T-cell (primary cell): Measurements from ENCODE around the gene SLC44A1. TPM values are rescaled to one million over a fixed set of nuclear protein-coding genes. Genes with fewer than 3 reads are reported as not detected.

Experiments
- ATAC-seq, 4 experiments: fragments of 200-7000 bp in 3 of 4; fragments of 150-1000 bp in 1 of 4; cut with Tn5 transposase; replicated peaks in 1 of 4; 1 replicate in 3 of 4; 2 replicates in 1 of 4; pipeline ENCODE4 v1.10.0; 2021; ENCODE audit warnings: moderate library complexity in 3 of 4, mild to moderate bottlenecking in 2 of 4, moderate number of reproducible peaks in 1 of 4
- CTCF ChIA-PET, 2 donors: fragments of 300-600 bp; sonication (Branson Sonifier 250); formaldehyde crosslinking; loops; one replicate each; lab custom pipeline; 2022; ENCODE audit warnings: antibody characterized with exemption in 2 of 2; lab: Charles Lee
- POLR2A ChIA-PET, 2 donors: fragments of 300-600 bp; sonication (Branson Sonifier 250); formaldehyde crosslinking; loops; one replicate each; lab custom pipeline; 2022; ENCODE audit warnings: antibody characterized with exemption in 2 of 2; lab: Charles Lee
- DNase-seq, 35 experiments: peaks; one replicate each; pipeline versions ENCODE4 v3.0.0 to v3.0.0-alpha.2; 2013 to 2023
- H3K27ac ChIP-seq: one replicate; pipeline ENCODE4 v1.5.1; 2013; ENCODE audit warnings: low read length
- H3K27me3 ChIP-seq, 2 experiments: replicated peaks in 1 of 2; 1 replicate in 1 of 2; 2 replicates in 1 of 2; pipeline versions ENCODE4 v1.6.1 to v1.7.0; 2013; ENCODE audit warnings: low read length in 1 of 2, mixed read lengths in 1 of 2; ENCODE audit not compliant: control insufficient read depth in 2 of 2, insufficient read depth in 2 of 2; ENCODE audit errors: extremely low read depth in 1 of 2
- H3K36me3 ChIP-seq, 2 donors: 1 replicate in 1 of 2; 2 replicates in 1 of 2; pipeline versions ENCODE4 v1.6.1 to v1.7.0; 2013; ENCODE audit warnings: low read length in 1 of 2; ENCODE audit not compliant: control insufficient read depth in 2 of 2, insufficient read depth in 1 of 2; ENCODE audit errors: extremely low read depth in 1 of 2
- H3K4me1 ChIP-seq, 2 experiments: 1 replicate in 1 of 2; 2 replicates in 1 of 2; pipeline versions ENCODE4 v1.6.1 to v1.7.0; 2013; ENCODE audit warnings: low read length in 2 of 2, mixed read lengths in 1 of 2; ENCODE audit not compliant: insufficient read depth in 2 of 2, control insufficient read depth in 1 of 2; ENCODE audit errors: extremely low read depth in 1 of 2
- H3K4me3 ChIP-seq, 2 donors: 1 replicate in 1 of 2; 2 replicates in 1 of 2; pipeline versions ENCODE4 v1.5.1 to v1.7.0; 2013; ENCODE audit warnings: mild to moderate bottlenecking in 2 of 2, low read length in 1 of 2, moderate library complexity in 1 of 2; ENCODE audit not compliant: control insufficient read depth in 1 of 2; ENCODE audit errors: extremely low read depth in 1 of 2
- H3K9me3 ChIP-seq: 2 replicates; pipeline ENCODE4 v1.7.0; 2013
- H3K27ac Mint-ChIP-seq, 2 donors: one replicate each; pipeline ENCODE4 v1.8.0; 2020 to 2021; ENCODE audit warnings: mild to moderate bottlenecking in 2 of 2, mixed read lengths in 2 of 2
- H3K27me3 Mint-ChIP-seq, 2 donors: one replicate each; pipeline ENCODE4 v1.8.0; 2021 to 2022; ENCODE audit warnings: mixed read lengths in 2 of 2
- H3K36me3 Mint-ChIP-seq: one replicate; pipeline ENCODE4 v1.8.0; 2021; ENCODE audit warnings: mixed read lengths
- H3K4me1 Mint-ChIP-seq, 3 donors: one replicate each; pipeline ENCODE4 v1.8.0; 2020 to 2022; ENCODE audit warnings: mixed read lengths in 3 of 3, mild to moderate bottlenecking in 1 of 3
- H3K4me3 Mint-ChIP-seq, 3 donors: one replicate each; pipeline ENCODE4 v1.8.0; 2020 to 2022; ENCODE audit warnings: mild to moderate bottlenecking in 3 of 3, mixed read lengths in 3 of 3, moderate library complexity in 3 of 3
- H3K9me3 Mint-ChIP-seq, 3 donors: one replicate each; pipeline ENCODE4 v1.8.0; 2020 to 2022; ENCODE audit warnings: mixed read lengths in 3 of 3
- WGBS: methylation state at CpG from one replicate; pipeline ENCODE4 v1.1.5; 2013; ENCODE audit warnings: missing lambda C conversion rate; ENCODE audit not compliant: insufficient coverage; 5-methylcytosine and 5-hydroxymethylcytosine counted together
- total RNA-seq, 35 experiments: library from RNA in 6 of 35; stranded (reverse) in 6 of 35; fragments of 120-200 nt in 1 of 35; gene quantifications; one replicate each; pipeline versions ENCODE4 v1.2.1 to v1.2.4 and lab custom pipeline; 2013 to 2026

SLC44A1 gene
- total RNA-seq, 5 donors from 2014 or later (not counting 1 experiment from before 2014, with no cell fraction given) = 7.3 to 10.2 (median 9.4) TPM

GRCh38 chr9:105270711-105271110, 26.3 kb downstream of the SLC44A1 start:
- H3K4me1 Mint-ChIP-seq = peaks cover 4 to 7% (median 7%) of the 10 kb centered on the region in 3 donors
- POLR2A ChIA-PET = no interaction called here
- H3K27ac Mint-ChIP-seq = no peak overlapping the region
- peaks cover 0 to 7% (median 3%) of the 10 kb centered on the region in 3 donors for H3K9me3 Mint-ChIP-seq
- Histone ChIP-seq H3K36me3 (no peaks in the 10 kb centered on the region), H3K27ac (no peak overlapping the region), H3K4me3 (no peak overlapping the region), H3K4me1 (no peaks in the 10 kb centered on the region), H3K9me3 (no peaks in the 10 kb centered on the region), H3K27me3 (no peaks in the 10 kb centered on the region)
- DNase-seq (no peak), ATAC-seq (no peak)
- CTCF ChIA-PET = no interaction called here
- H3K36me3 Mint-ChIP-seq = peaks cover 20% of the 10 kb centered on the region
- WGBS = no CpG with 5 or more reads among the region's 4 CpGs
- no peaks in the 10 kb centered on the region for H3K27me3 Mint-ChIP-seq
- H3K4me3 Mint-ChIP-seq = no peak overlapping the region

GRCh38 chr9:105273731-105274130, 29.3 kb downstream of the SLC44A1 start:
- POLR2A ChIA-PET = no interaction called here
- no CpG with 5 or more reads among the region's 1 CpG for WGBS
- peaks cover 0 to 2% of the 10 kb centered on the region in 2 donors for H3K36me3 ChIP-seq

DNA sequence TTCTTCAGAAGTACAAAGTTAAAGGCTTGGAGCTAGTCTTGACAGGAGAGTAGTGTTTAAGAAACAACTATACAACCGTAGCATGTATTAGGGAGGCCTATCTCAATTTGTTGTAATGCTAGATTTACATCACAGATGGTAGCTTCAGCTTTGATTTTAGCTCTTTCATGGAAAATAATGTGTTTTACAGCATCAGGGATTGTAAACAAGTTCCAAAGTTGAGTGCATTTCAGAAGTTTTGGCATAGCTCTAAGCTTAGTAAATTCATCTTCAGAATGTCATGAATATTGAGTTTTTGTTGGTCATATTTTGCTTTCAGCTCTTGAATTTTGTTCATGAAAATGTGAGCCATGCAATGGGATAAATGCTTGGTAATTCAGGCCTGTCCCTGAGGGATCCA, 30.7 kb downstream of the SLC44A1 start:
- Mint-ChIP-seq H3K9me3 (no peaks in the 10 kb centered on the region), H3K4me3 (no peak overlapping the region), H3K4me1 (peaks cover 4 to 7% (median 7%) of the 10 kb centered on the region in 3 donors), H3K27me3 (no peaks in the 10 kb centered on the region), H3K36me3 (peaks cover 9% of the 10 kb centered on the region), H3K27ac (no peak overlapping the region)
- no peak for ATAC-seq
- Histone ChIP-seq H3K9me3 (no peaks in the 10 kb centered on the region), H3K27ac (no peak overlapping the region), H3K4me1 (no peaks in the 10 kb centered on the region), H3K27me3 (no peaks in the 10 kb centered on the region), H3K4me3 (no peak overlapping the region), H3K36me3 (peaks cover 0 to 2% of the 10 kb centered on the region in 2 donors)
- WGBS = no CpG with 5 or more reads among the region's 1 CpG
- DNase-seq = no peak
- ChIA-PET CTCF (interaction anchor here in 1 of 2 donors (0.7 kb wide), 1 partner anchor 349 kb away, joined by 4 read pairs; no protein-coding TSS in a partner anchor), POLR2A (interaction anchor here in 1 of 2 donors (0.6 kb wide), 1 partner anchor 395 kb away, joined by 3 read pairs; no protein-coding TSS in a partner anchor)

More at GRCh38 chr9:105273731-105274130, 29.3 kb downstream of the SLC44A1 start:
- CTCF ChIA-PET = no interaction called here
- H3K4me3 Mint-ChIP-seq = no peak overlapping the region
- H3K9me3 Mint-ChIP-seq = no peaks in the 10 kb centered on the region
- DNase-seq = no peak
- Histone ChIP-seq H3K27me3 (no peaks in the 10 kb centered on the region), H3K27ac (no peak overlapping the region), H3K4me1 (no peaks in the 10 kb centered on the region), H3K9me3 (no peaks in the 10 kb centered on the region), H3K4me3 (no peak overlapping the region)
- peaks cover 12% of the 10 kb centered on the region for H3K36me3 Mint-ChIP-seq
- no peaks in the 10 kb centered on the region for H3K27me3 Mint-ChIP-seq
- no peak for ATAC-seq
- H3K27ac Mint-ChIP-seq = no peak overlapping the region
- peaks cover 4 to 7% (median 7%) of the 10 kb centered on the region in 3 donors for H3K4me1 Mint-ChIP-seq

- H3K27ac ChIP-seq = no peak overlapping the region
- H3K4me1 ChIP-seq = no peaks in the 10 kb centered on the region
- peaks cover 0 to 7% (median 0%) of the 10 kb centered on the region in 3 donors for H3K4me1 Mint-ChIP-seq
- no peak overlapping the region for H3K4me3 ChIP-seq
- no peaks in the 10 kb centered on the region for H3K27me3 Mint-ChIP-seq
- H3K36me3 ChIP-seq = peaks cover 0 to 2% of the 10 kb centered on the region in 2 donors
- CTCF ChIA-PET = no interaction called here
- no peak for ATAC-seq
- POLR2A ChIA-PET = no interaction called here
- H3K36me3 Mint-ChIP-seq = peaks cover 4% of the 10 kb centered on the region
- 94% methylated on average over 4 of the region's 6 CpGs for WGBS
- no peak overlapping the region for H3K27ac Mint-ChIP-seq
- no peaks in the 10 kb centered on the region for H3K27me3 ChIP-seq
- H3K9me3 ChIP-seq = no peaks in the 10 kb centered on the region
- H3K4me3 Mint-ChIP-seq = no peak overlapping the region
- H3K9me3 Mint-ChIP-seq = no peaks in the 10 kb centered on the region
- no peak for DNase-seq
Observed at GRCh38 chr9:105275938-105276337, 31.5 kb downstream of the SLC44A1 start.

- Histone ChIP-seq H3K4me3 (no peak overlapping the region), H3K36me3 (peaks cover 0 to 2% of the 10 kb centered on the region in 2 donors), H3K27ac (no peak overlapping the region), H3K4me1 (no peaks in the 10 kb centered on the region), H3K27me3 (no peaks in the 10 kb centered on the region), H3K9me3 (no peaks in the 10 kb centered on the region)
- Mint-ChIP-seq H3K27me3 (no peaks in the 10 kb centered on the region), H3K36me3 (peaks cover 4% of the 10 kb centered on the region), H3K27ac (no peak overlapping the region), H3K4me1 (peaks cover 2 to 12% (median 6%) of the 10 kb centered on the region in 3 donors), H3K9me3 (no peaks in the 10 kb centered on the region), H3K4me3 (no peak overlapping the region)
- WGBS = no CpG with 5 or more reads among the region's 4 CpGs
- no peak for ATAC-seq
- ChIA-PET CTCF (interaction anchor here (0.6 to 0.7 kb wide), 3 partner anchors 364 to 1268 kb away, joined by 3 to 5 read pairs (median 4); no protein-coding TSS in a partner anchor), POLR2A (interaction anchor here in 1 of 2 donors (0.7 to 0.8 kb wide), 2 partner anchors 14 to 31 kb away, joined by 4 to 7 read pairs; no protein-coding TSS in a partner anchor)
- DNase-seq = no peak
Observed at GRCh38 chr9:105278751-105279150, 34.3 kb downstream of the SLC44A1 start.

- ChIA-PET CTCF (no interaction called here), POLR2A (no interaction called here)
- no peaks in the 10 kb centered on the region for H3K27me3 Mint-ChIP-seq
Observed at GRCh38 chr9:105280691-105281090, 36.2 kb downstream of the SLC44A1 start.

More at GRCh38 chr9:105280691-105281090, 36.2 kb downstream of the SLC44A1 start:
- H3K27me3 ChIP-seq = no peaks in the 10 kb centered on the region
- peaks cover 5 to 11% (median 5%) of the 10 kb centered on the region in 3 donors for H3K4me1 Mint-ChIP-seq
- H3K9me3 ChIP-seq = no peaks in the 10 kb centered on the region
- no peaks in the 10 kb centered on the region for H3K36me3 Mint-ChIP-seq
- ATAC-seq (no peak), DNase-seq (no peak)
- no peak overlapping the region for H3K4me3 Mint-ChIP-seq
- no peaks in the 10 kb centered on the region for H3K9me3 Mint-ChIP-seq
- 50% methylated on average over 1 of the region's 2 CpGs for WGBS
- H3K36me3 ChIP-seq = peaks cover 0 to 2% of the 10 kb centered on the region in 2 donors
- H3K4me3 ChIP-seq = no peak overlapping the region
- H3K27ac Mint-ChIP-seq = no peak overlapping the region
- no peaks in the 10 kb centered on the region for H3K4me1 ChIP-seq
- H3K27ac ChIP-seq = no peak overlapping the region
